Stimulated activated CD4-positive, alpha-beta T cell treated with anti-CD3 and anti-CD28 coated beads, Interleukin-2, amount 100 ng/mL, for 4 hours (primary cell): ENCODE results near the gene SLC6A1.

Source experiments
- DNase-seq: peaks from one replicate; pipeline ENCODE4 v3.0.0-alpha.2; 2020; ENCODE audit warnings: low read depth

Gene SLC6A1

DNA sequence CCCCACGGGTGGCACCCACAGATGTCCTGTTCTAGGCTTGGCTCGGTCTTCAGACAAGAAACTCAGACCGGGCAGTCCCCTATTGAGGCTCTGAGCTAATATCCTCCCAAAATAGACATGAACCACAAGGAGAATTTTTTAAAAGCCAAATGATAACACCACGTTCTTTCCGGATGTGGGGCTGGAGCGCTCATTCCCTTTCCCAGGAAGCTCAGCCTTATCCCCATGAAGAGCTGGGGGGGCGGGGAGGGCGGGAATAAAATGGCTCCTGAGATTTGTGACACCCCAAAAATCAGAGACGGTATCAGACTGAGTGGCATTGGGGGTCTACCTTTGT, 1.1 kb downstream of the SLC6A1 start:
- DNase-seq, result no peak

DNA sequence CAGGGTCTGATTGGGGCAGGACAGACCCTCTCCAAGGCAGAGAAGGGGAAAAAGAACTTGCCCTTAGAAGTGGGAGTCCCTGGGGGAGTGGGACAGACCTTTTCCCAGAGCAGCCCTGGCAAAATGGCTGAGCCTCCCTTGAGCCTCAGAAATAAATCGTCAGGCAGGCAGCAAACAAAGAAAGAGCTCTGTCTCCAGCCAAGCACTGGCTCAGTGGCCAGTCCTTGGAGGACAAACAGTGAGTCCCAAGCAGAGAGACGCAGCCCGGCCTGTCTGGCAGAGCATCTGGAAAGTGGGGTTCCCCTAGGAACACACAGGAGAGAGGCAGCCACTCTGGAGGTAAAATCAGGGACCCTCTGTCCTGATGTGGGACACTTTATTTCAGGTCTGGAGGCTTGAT, 1.8 kb downstream of the SLC6A1 start:
- no peak for DNase-seq

DNA sequence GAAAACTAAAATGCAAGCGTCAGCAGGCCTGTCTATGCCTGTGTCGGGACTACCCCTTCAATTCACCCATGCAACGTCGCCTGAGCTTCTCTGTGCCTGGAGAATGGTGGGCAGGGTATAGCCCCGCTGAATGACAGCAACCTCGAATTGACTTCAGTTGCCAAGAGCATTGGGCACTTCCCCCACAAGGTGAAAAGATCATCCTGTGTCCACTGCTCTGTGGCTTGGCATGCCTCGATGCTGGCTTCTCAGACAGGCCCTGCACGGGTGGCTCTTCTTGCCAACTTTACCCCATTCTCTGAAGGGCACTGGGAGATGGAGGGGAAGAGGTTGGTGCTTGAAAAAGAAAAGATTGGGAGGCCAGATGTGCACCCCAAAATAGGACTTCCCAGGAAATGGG, 3.3 kb downstream of the SLC6A1 start:
- no peak for DNase-seq

DNA sequence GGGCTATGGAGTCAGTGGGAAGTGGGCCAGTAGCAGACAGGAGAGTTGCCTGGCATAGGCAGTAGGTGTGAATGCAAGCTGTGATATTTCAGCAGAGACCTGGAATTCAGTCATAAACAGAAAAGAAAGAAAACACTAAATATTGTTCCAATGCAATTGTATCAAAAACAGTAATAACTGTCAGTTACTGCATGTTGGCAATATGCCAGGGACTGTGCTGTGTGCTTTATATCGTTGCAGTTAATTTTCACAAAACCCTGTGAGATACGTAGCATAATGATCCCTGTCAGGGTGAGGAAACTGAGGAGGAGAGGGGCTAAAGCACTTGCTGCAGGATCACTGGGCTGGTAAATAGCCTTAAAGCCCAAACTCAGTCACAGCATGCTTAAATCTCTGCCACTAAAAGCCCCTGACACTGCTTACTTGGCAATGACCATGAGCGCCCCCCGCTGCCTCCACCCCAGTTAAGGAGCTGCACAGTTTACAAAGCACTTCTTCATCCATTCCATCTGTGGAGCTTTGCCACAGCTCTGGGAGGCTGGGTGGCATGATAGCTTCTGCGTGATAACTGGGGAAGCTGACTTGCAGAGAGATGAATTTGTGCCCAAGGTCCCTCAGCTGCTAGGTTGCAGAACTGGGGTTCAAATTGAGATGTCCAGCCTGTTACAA, 3.9 kb downstream of the SLC6A1 start:
- DNase-seq, result no peak

DNA sequence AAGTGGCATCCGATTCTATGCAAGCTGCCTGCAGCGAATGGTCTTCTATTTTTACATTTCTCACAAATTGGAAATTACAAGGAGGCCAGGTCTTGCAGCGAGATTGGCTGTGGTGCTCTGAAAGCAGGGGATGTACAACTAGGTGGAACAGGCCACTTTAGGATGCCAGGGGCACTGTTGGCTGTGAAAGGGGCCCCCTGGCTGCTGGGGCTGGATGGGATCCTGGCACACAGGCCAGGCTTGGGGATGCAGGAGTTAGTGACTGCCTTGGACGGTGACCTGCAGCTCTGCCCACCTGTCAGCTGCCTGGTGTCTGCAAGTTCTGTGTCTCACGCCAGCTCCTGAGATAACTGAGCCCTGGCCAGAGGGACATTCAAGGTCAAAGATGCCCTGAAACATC, 4.6 kb downstream of the SLC6A1 start:
- no peak for DNase-seq

DNA sequence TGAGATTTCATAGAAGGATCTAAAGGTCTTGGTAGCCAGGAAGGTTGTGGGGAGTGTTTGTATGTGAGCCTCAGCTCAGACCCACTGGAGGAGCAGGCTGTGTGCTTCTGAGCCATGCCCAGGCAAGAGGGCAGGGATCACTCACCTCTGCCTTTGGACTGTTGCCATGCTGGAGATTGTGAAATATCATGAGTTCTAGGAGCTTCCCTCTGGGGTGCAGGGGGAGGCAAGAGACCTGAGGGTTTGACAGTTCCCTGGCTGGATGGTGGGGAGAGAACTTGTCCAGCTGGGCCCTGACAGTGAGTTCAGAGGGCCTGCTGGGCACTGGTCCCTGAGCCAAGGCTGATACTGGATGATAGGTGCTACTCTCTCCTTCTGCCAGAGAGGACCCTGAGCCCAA, 6.0 kb downstream of the SLC6A1 start:
- no peak for DNase-seq

DNA sequence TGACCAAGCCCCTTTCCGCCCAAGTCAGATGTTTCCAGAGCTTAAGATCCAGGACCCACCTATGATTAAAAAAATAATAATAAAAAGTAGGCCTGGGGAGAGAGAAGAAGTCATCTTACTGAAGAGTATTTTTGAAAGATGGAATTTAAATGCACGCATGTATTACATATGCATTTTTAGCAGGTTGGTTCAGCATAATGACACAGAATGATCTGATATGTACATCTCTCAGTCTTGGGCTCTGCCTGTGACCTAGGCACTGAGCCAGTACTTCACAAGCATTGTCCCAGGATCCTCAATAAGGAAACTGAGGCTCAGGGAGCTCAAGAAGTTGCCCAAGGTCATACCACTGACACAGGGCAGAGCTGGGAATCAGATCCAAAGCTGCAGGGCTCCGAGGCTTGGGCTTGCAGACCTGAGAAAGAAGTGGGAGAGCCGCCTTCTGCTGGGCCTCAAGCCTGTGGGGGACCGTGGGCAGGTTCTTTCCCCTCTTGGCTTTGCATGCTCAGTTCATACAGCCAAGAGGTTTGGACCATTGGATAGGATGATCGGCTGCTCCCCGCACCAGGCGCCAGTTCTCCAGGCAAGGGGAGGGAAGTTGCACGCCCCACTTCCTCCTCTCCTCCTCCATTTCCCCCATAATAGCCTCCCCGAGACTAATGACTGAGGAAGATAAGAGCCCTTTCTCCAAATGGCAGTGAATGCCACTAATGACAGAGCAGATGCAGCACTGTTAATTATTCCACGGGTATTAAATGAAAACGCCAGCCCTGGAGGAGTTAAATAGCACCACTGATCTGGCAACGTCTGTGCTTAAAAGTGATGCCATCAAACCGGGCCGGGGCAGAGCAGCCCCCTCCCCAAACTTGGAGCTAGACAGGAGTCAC, 6.9 kb downstream of the SLC6A1 start:
- no peak for DNase-seq

DNA sequence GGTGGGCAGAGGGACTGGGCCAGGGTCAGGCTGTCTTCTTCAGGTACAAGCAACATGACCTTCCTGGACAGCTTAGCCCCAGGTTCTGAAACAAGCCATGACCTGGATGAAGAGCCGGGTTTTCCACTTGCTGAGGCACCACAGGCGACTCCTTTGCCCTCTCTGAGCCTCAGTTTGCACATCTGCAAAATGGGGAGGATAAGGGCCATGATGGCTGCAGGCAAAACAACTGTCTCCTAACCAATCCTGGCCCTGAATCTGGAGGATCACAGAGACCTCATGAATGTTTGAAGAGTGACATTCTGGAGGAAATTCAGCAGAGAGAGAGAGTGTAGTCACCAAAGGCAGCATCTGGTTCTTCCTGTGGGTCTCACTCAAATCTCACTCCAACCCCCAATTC, 8.0 kb downstream of the SLC6A1 start:
- DNase-seq, result no peak

DNA sequence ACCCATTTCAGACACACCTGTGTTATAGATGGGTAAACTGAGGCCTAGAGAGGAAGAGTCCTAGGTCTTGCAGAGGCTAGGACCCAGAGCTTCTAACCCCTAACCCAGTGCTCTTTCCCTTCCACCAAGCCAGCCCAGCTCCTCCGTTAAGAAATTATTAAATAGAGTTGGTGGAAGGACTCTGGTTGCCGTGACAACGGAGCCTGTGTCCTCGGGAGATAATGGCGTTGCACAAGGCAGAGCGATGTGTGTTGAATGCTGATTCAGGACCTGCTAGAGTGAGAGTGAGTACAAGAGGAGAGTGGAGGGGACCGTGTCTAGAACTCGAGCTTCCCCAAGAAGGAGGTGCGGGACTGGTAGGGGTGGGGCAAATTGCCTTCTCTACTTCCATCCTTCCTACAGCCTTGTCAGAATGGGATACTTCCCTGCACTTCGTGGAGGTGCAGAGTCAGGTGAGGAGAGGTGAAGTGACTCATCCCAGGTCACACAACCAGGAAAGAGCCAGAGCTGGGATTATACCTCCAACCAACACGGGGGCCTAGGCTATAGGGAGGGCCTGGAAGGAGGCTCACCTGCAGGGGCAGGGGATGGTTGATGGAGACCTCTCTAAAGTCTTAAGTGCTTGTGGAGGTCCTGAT, 8.6 kb downstream of the SLC6A1 start:
- no peak for DNase-seq

DNA sequence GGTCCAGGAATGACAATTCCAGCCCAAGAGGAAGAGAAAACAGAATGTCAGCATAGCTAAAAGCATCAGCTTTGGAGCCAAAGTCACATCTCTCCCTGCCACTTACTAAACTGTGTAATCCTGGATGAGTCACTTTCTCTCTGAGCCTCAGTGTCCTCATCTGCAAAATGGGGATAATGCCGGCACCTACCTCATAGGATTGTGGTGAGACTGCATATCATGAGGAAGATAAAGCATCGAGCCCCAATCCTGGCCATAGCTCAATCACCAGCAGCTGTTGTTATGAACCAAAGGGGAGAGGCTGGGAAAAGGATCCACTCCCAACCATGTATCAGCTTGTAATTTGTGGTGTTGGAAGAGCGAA, 9.1 kb downstream of the SLC6A1 start:
- no peak for DNase-seq

DNA sequence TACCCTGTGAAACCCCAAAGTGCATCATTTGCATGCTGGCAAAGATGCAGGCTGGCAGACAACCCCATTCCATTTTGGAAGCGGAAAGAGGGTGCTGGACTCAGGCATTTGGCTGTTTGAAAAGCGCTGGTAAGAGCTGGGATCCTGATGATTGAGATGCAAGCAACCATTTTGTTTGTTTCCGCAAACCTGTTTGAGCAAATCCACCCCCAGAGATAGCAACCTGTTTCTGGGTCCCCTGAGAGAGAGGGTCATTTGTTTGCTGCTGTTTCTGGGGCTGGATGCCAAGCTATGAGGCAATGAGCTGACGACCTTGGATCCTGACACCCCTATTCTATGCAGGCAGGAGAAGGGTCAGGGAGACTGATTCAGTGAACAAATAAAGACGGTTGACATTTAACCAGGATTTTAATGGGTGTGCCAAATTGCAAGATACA, 9.8 kb downstream of the SLC6A1 start:
- DNase-seq, result no peak

DNA sequence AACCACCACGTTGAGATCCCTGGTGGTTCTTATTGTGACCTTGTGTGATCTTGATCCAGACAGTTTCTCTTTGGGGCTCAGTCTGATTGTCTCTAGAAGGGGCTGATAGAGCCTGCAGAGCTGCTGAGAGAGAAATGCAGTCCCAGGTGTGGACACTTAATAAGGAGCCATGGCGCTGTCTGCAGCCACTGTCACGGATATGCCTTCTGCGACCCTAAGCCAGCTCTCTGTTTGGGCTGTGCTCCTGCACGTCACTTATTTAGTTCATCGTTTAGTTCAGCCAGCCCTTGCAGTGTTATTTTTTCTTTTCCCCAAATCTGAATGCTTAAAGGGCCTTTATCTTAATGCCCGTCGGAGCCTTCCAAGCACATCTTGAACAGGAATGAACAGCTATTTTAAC, 12.0 kb downstream of the SLC6A1 start:
- no peak for DNase-seq

DNA sequence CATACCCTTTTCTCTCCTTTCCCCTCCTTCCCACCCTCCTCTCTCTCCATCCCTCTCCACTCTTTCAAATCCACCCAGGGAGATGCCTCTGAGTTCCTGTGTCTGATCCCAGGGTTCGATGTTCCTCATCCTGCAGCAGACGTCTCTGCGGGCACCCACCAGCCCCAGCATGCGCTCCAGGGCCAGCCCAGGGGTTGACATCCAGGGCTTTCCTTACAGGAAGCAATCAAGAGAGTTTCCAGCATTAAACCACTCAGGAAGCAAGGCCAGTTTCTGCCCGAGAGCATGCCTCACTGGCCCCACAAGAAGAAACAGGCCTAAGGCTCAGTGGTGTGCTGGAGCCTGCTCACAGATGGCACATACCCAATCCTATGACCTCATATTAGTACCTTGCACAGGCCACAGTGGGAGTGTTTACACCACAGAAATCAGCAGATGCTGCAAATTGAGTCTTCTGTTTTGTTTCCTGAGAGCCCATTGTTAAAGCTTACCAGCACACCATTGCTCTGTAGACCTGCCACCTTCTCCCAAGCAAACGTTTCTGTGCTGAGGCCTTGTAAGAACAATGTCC, 13.2 kb downstream of the SLC6A1 start:
- no peak for DNase-seq

DNA sequence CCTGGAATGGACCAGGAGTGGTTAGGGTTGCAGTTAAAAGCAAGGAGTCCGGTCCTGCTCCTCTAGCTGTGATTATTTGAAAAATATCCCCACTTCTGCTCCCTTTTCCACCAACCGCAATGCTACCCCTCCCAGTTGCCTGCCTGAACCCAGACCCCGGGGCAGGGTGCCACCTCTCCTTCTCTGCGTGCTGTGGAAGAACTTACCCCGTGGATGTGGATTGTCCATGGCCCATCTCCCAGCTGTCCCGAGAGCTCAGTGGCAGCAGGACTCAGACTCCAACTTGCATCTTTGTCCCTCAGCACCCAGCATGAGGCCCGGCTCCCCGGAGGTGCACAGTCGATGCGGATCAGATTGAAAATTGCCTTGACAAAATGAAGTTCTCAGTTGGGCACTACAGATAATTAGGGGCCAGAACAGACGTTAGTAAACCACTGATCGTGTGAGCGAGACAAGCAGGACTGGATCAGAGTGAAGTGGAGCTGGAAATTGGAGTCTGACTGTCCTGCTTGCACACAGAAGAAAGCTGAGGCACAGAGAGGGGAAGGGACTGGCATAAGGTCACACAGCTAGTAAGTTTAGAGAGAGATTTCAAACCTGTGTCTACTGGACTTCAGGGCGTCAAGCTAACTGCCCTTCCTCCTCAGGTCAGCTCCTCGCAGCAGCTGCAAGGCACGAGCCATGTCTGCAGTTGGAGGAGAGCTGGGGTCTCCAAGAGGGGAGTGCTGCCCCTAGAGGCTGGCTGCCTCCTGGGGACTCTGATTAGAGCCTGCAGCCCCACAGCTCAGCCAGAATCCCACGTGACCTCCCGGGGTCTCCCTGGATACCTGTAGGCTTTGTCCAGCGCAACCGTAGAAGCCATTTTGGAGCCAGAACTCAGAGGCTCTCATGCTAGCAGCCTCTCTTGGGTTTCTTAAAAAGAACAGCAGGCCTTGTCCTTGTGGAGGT, 14.7 kb downstream of the SLC6A1 start:
- no peak for DNase-seq

DNA sequence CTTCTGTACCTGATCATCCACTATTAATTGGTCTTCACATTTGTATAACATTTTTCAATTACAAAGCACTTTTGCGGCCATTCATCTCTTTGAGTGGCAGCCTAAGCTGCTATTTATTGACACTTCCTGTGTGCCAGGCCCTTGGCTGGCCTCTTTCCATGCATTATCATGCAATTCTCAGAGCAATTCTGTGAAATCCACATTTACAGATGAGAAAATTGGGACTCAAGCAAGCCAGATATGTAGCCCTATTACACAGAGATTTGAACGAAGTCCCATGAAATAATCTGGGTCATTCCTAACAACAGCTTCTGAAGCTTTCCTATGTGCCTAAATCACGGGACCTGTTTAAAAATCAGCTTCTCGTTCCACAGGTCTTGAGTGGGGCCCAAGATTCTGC, 17.4 kb downstream of the SLC6A1 start:
- DNase-seq, result no peak

DNA sequence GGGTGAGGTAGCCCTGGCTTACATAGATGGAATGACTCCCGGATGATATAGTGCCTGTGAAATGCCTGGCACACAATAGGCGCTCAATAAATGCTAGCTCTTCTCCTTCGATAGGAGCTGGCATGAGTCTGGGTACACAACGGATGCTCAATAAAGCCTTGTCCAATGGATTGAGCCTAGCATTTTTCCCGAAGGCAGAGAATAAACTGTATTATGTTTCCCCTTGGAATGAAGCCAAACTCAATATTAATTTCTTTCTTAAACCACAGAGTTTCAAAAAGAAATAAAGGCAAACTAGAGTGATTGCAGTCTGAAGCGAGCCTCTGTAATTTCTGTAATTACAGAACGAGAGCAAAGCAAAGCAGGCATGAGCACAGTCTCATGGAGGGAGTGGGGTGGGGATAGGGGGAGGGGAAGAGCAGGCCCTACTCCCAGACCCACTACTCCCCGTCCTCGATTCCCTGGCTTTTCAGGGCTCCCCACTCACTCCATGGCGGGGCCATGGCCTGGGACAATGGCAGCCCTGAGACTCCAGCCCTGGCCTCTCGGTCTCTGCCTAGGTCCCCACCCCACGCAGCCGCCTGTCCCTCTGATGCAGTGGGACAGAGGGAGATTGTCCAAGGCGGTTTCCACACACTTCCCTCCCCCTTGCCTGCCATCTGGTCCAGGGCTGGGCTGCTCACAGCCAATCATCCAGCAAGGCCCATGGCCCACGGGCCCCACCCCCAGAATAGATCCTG, 18.0 kb downstream of the SLC6A1 start:
- DNase-seq, result no peak

DNA sequence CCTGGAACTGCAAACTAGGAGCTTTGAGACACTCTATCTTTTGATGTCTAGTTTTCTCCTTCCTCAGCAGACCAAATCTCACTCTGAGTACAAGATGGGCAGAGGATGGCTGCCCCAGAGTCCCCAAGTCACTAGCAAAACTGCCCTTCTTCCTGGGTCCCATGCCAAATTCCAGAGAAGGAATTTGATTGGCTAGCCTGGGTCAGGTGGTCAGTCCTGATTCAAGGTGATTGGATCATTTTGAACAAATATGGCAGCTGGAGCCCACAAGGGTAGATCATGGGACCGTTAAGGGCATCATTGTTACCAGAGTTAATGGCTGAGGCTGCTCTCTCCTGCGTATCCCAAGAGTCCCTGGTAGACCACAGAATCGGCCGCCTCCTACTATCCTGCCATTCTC, 21.7 kb downstream of the SLC6A1 start:
- DNase-seq, result no peak

DNA sequence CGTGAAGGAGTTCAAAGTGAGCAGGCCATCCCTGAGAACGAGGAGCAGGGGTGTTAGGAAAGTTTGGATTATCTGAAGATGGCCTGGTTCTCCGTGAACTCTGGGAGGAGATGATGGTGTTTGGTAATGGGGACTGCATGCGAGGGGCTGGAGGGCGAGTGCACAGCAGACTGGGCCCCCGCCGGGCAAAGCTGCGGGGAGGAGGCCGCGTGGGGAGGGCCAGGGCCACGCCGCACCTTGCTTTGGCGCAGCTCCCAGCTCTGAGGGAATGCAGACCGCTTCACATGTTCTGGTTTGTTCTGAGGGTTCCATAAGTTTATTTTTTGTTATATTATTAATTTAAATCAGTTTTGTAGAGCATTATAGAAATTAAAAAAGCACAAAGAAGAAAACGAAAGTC, 22.2 kb downstream of the SLC6A1 start:
- no peak for DNase-seq

DNA sequence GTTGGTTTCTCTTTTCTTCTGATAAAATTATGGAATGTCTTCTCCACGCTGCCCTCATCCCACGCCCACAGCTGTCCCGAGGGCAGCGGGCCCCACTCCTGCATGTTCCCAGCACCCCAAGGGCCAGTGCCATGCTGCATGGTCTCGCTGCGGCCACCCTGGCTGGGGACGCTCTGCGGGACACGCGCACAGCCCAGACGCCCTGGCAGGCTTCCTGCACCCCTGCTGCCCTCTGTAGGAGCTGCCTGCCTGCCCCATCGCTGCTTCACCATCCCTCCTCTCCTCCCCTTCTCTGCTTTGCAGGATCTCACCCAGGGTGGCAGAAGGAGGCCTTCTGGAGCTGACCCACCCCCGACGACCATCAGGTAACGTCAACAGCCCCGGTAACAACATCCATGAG, 22.8 kb downstream of the SLC6A1 start:
- no peak for DNase-seq

DNA sequence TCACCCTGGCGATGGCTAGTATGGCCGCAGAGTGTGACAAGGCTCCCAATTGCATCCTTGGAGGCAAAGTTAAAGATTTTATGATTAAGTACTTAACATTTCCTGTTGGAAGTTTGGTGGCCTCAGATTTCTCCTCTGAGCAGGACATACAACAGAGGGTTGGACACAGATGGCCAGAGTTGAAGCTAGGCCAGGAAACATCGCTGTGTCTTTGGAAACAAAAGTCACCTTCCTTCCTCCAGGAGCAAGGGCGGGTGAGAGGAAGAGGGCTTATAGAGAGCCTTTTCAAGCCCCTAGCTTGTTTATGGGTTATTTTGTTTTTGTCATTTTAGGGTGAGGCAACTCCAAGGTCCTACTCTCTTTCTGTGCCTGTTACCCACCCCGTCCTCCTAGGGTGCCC, 24.2 kb downstream of the SLC6A1 start:
- no peak for DNase-seq

DNA sequence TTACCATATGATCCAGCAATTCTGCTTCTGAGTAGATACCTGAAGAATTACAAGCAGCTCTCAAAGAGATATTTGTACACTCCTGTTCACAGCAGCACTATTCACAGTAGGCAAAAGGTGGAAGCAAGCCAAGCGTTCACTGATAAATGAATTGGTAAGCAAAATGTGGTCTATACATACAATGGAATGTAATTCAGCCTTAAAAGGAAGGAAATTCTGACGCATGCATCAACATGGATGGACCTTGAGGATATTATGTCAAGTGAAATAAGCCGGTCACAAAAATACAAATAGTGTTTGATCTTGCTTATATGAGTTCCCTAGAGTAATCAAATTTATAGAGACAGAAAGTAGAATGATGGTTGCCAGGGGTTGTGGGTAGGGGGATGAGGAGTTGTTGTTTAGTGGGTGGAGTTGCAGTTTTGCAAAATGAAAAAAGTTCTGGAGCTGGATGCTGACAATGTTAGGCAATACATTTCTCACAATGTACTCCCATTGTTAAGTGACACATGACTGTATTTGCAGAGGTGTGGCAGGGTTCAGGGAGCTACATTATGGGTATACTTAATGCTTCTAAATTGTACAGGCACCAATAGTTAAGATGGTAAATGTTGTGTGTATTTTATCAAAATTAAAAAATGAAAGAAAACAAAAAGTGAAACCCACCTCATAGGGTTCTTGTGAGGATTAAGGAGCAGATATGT, 26.7 kb downstream of the SLC6A1 start:
- no peak for DNase-seq
